ENCODE measurements around the gene HORMAD1.

- TF ChIP-seq RARB (CRISPR knock-in tag; IDR thresholded peaks at IDR 0.05) (no peak), ZFP3 (CRISPR knock-in tag; IDR thresholded peaks at IDR 0.05) (no peak), ARNTL (CRISPR knock-in tag; IDR thresholded peaks at IDR 0.05; ENCODE audit: borderline replicate concordance, low read depth) (no peak), ZNF70 (CRISPR knock-in tag; IDR thresholded peaks at IDR 0.05) (no peak), TOX (CRISPR knock-in tag; IDR thresholded peaks at IDR 0.05; ENCODE audit: borderline replicate concordance) (no peak), BACH2 (CRISPR knock-in tag; IDR thresholded peaks at IDR 0.05; ENCODE audit: borderline replicate concordance) (no peak), GLIS3 (CRISPR knock-in tag; IDR thresholded peaks at IDR 0.05) (no peak), ESRRG (CRISPR knock-in tag; IDR thresholded peaks at IDR 0.05) (no peak)
Measured at GRCh38 chr1:150692720-150693119, 28.0 kb downstream of the HORMAD1 start.
